Ovary (tissue), 9 donors: ENCODE data around the gene DERA. TPM values are rescaled to one million over a fixed set of nuclear protein-coding genes. Genes with fewer than 3 reads are reported as not detected.

ENCODE experiments used
- DNase-seq, 5 donors: peaks; one replicate each; pipeline ENCODE4 v3.0.0-alpha.2; 2019 to 2020
- H3K27ac ChIP-seq, 2 donors: fragments of 200-600 bp; one replicate each; pipeline versions ENCODE4 v1.5.1 to v1.8.0; 2019 to 2022
- H3K27me3 ChIP-seq: fragments of 200-600 bp; one replicate; pipeline ENCODE4 v1.8.0; 2022
- H3K36me3 ChIP-seq: fragments of 200-600 bp; sonication (generic); one replicate; pipeline ENCODE4 v1.5.1; 2019
- H3K4me1 ChIP-seq: one replicate; pipeline ENCODE4 v1.8.1; 2013; ENCODE audit warnings: mild to moderate bottlenecking, moderate library complexity; ENCODE audit not compliant: insufficient read depth
- H3K4me3 ChIP-seq: fragments of 200-600 bp; sonication (generic); one replicate; pipeline ENCODE4 v1.5.1; 2017
- H3K9me3 ChIP-seq, 2 donors: fragments of 200-600 bp in 1 of 2; sonication (generic) in 1 of 2; one replicate each; pipeline versions ENCODE4 v1.5.1 to v1.8.1; 2013 to 2019; ENCODE audit warnings: mild to moderate bottlenecking in 1 of 2, moderate library complexity in 1 of 2
- CTCF ChIP-seq, 3 donors: fragments of 450-650 bp in 2 of 3; fragments of 200-600 bp in 1 of 3; IDR thresholded peaks; one replicate each; pipeline versions ENCODE4 v1.5.1 to v1.8.0; 2016 to 2022; ENCODE audit warnings: antibody characterized with exemption in 3 of 3, mild to moderate bottlenecking in 1 of 3
- EP300 ChIP-seq: sonication (generic); formaldehyde crosslinking; IDR thresholded peaks from one replicate; pipeline ENCODE4 v1.6.1; 2017; ENCODE audit warnings: antibody characterized with exemption
- POLR2A ChIP-seq: fragments of 450-650 bp; IDR thresholded peaks from one replicate; pipeline ENCODE4 v1.6.1; 2017; ENCODE audit warnings: antibody characterized with exemption, mild to moderate bottlenecking, moderate library complexity
- WGBS, 3 donors: extraction: QIAGEN DNeasy Blood & Tissue Kit in 1 of 3; methylation state at CpG; one replicate each; pipeline versions ENCODE4 v1.1.5 to v1.1.7; 2013 to 2017; 5-methylcytosine and 5-hydroxymethylcytosine counted together
- intact Hi-C, 4 donors: fragments of 100-400 bp; cut with DNase I; formaldehyde crosslinking; loops; one replicate each; pipeline versions ENCODE4 v1.11.0 to v1.15.1; 2022 to 2023
- polyA plus RNA-seq, 2 donors: library from polyadenylated mRNA; stranded (reverse); fragments of 200-250 nt in 1 of 2; fragments of 350-450 nt in 1 of 2; fragmentation: Illumina TruSeq in 1 of 2; extraction: RNeasy Lipid Tissue Mini Kit (QIAGEN cat#74804) in 1 of 2; gene quantifications; one replicate each; pipeline ENCODE4 v1.2.3, GENCODE V29; 2013 to 2014
- total RNA-seq, 7 donors: library from RNA; depleted of rRNA in 2 of 7; stranded (reverse); fragments of >200 nt in 2 of 7; fragmentation: NEBNext Ultra II Directional in 3 of 7; extraction: Animal tissue kit (Norgen Biotek cat#: 25700) in 3 of 7; gene quantifications; one replicate each; pipeline versions ENCODE4 v1.1.0 to v1.2.4, GENCODE V29; 2016 to 2023
- donor health status: DM: no; HTN: no; CAD: no; lungs with moderate emphysema.
- donor health status: DM: no; HTN: no; CAD: no.
- donor health status: Bipolar disorder and iron deficiency.
- donor health status: DM: yes; HTN: yes; CAD: no.
- donor health status: DM: no; HTN: no; CAD: no.
- donor health status: DM: yes; HTN: yes; CAD: no.

Gene DERA
- total and polyA plus RNA-seq, 9 donors: 8.1 to 27.7 (median 12.0) TPM

- 95 to 97% (median 95%) methylated on average over 3 of the region's 3 CpGs for WGBS, 3 donors
- no peaks in the 10 kb centered on the region for H3K36me3 ChIP-seq
- no peaks in the 10 kb centered on the region for H3K27me3 ChIP-seq
- no peaks in the 10 kb centered on the region for H3K4me1 ChIP-seq
- H3K27ac ChIP-seq: no peak overlapping the region
- no peak for TF ChIP-seq CTCF (IDR thresholded peaks at IDR 0.05)
- no peak overlapping the region for H3K4me3 ChIP-seq
- H3K9me3 ChIP-seq: no peaks in the 10 kb centered on the region
- intact Hi-C loops: no loop called here
- no peak for DNase-seq
Observed at GRCh38 chr12:15932971-15933370, 21.8 kb downstream of the DERA start.

- TF ChIP-seq EP300 (no peak), POLR2A (no peak), CTCF (IDR thresholded peaks at IDR 0.05) (no peak)
- no peak overlapping the region for H3K4me3 ChIP-seq
- H3K9me3 ChIP-seq: no peaks in the 10 kb centered on the region
- DNase-seq: no peak
- H3K36me3 ChIP-seq: no peaks in the 10 kb centered on the region
- 94 to 96% (median 96%) methylated on average over 3 of the region's 3 CpGs for WGBS, 3 donors
- no peak overlapping the region for H3K27ac ChIP-seq
- H3K4me1 ChIP-seq: no peaks in the 10 kb centered on the region
- H3K27me3 ChIP-seq: no peaks in the 10 kb centered on the region
- intact Hi-C loops: no loop called here
Observed at GRCh38 chr12:15933751-15934150, 22.6 kb downstream of the DERA start.

- intact Hi-C loops: no loop called here
- whole genome bisulfite sequencing, 3 donors: 90 to 94% (median 93%) methylated on average over 3 of the region's 3 CpGs
- no peaks in the 10 kb centered on the region for H3K9me3 ChIP-seq
Observed at GRCh38 chr12:15936751-15937150, 25.6 kb downstream of the DERA start.

GRCh38 chr12:15937902-15938301 lies 26.8 kb downstream of the DERA start:
- intact Hi-C loops: no loop called here
- Histone ChIP-seq H3K27me3 (no peaks in the 10 kb centered on the region), H3K27ac (no peak overlapping the region), H3K4me3 (no peak overlapping the region), H3K36me3 (no peaks in the 10 kb centered on the region), H3K9me3 (no peaks in the 10 kb centered on the region), H3K4me1 (no peaks in the 10 kb centered on the region)
- no peak for TF ChIP-seq POLR2A
- no peak for DNase-seq

More at GRCh38 chr12:15936751-15937150, 25.6 kb downstream of the DERA start:
- H3K4me3 ChIP-seq: no peak overlapping the region
- no peak overlapping the region for H3K27ac ChIP-seq
- H3K27me3 ChIP-seq: no peaks in the 10 kb centered on the region
- H3K36me3 ChIP-seq: no peaks in the 10 kb centered on the region
- no peak for DNase-seq
- no peaks in the 10 kb centered on the region for H3K4me1 ChIP-seq
- TF ChIP-seq EP300 (no peak), POLR2A (no peak), CTCF (IDR thresholded peaks at IDR 0.05) (no peak)

GRCh38 chr12:15939111-15939510 lies 28.0 kb downstream of the DERA start:
- no peaks in the 10 kb centered on the region for H3K4me1 ChIP-seq
- no peaks in the 10 kb centered on the region for H3K9me3 ChIP-seq
- intact Hi-C loops: no loop called here
- no peaks in the 10 kb centered on the region for H3K36me3 ChIP-seq
- WGBS, 3 donors: 89 to 100% (median 91%) methylated on average over 1 of the region's 1 CpG
- no peaks in the 10 kb centered on the region for H3K27me3 ChIP-seq
- DNase-seq: no peak
- TF ChIP-seq EP300 (no peak), POLR2A (no peak), CTCF (IDR thresholded peaks at IDR 0.05) (no peak)
- no peak overlapping the region for H3K27ac ChIP-seq
- no peak overlapping the region for H3K4me3 ChIP-seq
